Measurements from ENCODE around the gene TMEM178B. TPM values are rescaled to one million over a fixed set of nuclear protein-coding genes. Genes with fewer than 3 reads are reported as not detected.

The TMEM178B gene
- total RNA-seq, 1 experiment from 2014 or later = 0.39 TPM

DNA sequence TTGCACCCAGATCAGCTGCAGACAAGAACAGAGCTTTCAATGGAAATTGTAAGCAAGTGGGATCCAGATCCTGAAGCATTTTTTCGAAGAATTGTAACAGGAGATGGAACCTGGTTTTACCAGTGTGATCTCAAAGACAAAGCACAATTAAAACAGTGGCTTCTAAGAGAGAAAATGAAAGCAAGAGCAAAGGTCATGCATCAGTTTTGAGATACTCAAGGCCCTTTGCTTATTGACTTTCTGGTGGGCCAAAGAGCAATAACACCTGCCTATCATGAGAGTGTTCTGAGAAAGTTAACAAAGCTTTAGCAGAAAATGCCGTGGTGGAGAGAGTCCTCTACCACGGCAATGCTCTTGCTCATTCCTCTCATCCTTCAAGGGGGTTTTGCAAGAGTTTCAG, 194.8 kb downstream of the TMEM178B start:
- intact Hi-C loops (cut with micrococcal nuclease; ENCODE audit: unreplicated experiment) = no loop called here
- TF ChIP-seq POLR2AphosphoS5 (IDR thresholded peaks at IDR 0.05; ENCODE audit: low read depth, low read length) (no peak), TCF7L2 (IDR thresholded peaks at IDR 0.05; ENCODE audit: low read depth, low read length) (no peak), SIN3A (IDR thresholded peaks at IDR 0.05; ENCODE audit: borderline replicate concordance, insufficient read depth, low read depth, low read length) (no peak)
- TF ChIP-seq, protein P1, sequence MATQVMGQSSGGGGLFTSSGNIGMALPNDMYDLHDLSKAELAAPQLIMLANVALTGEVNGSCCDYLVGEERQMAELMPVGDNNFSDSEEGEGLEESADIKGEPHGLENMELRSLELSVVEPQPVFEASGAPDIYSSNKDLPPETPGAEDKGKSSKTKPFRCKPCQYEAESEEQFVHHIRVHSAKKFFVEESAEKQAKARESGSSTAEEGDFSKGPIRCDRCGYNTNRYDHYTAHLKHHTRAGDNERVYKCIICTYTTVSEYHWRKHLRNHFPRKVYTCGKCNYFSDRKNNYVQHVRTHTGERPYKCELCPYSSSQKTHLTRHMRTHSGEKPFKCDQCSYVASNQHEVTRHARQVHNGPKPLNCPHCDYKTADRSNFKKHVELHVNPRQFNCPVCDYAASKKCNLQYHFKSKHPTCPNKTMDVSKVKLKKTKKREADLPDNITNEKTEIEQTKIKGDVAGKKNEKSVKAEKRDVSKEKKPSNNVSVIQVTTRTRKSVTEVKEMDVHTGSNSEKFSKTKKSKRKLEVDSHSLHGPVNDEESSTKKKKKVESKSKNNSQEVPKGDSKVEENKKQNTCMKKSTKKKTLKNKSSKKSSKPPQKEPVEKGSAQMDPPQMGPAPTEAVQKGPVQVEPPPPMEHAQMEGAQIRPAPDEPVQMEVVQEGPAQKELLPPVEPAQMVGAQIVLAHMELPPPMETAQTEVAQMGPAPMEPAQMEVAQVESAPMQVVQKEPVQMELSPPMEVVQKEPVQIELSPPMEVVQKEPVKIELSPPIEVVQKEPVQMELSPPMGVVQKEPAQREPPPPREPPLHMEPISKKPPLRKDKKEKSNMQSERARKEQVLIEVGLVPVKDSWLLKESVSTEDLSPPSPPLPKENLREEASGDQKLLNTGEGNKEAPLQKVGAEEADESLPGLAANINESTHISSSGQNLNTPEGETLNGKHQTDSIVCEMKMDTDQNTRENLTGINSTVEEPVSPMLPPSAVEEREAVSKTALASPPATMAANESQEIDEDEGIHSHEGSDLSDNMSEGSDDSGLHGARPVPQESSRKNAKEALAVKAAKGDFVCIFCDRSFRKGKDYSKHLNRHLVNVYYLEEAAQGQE (IDR thresholded peaks at IDR 0.05; ENCODE audit: insufficient read depth in 1 of 2, low read depth in 2 of 2, low read length in 1 of 2) = no peak
- TF ChIP-seq, protein P2, sequence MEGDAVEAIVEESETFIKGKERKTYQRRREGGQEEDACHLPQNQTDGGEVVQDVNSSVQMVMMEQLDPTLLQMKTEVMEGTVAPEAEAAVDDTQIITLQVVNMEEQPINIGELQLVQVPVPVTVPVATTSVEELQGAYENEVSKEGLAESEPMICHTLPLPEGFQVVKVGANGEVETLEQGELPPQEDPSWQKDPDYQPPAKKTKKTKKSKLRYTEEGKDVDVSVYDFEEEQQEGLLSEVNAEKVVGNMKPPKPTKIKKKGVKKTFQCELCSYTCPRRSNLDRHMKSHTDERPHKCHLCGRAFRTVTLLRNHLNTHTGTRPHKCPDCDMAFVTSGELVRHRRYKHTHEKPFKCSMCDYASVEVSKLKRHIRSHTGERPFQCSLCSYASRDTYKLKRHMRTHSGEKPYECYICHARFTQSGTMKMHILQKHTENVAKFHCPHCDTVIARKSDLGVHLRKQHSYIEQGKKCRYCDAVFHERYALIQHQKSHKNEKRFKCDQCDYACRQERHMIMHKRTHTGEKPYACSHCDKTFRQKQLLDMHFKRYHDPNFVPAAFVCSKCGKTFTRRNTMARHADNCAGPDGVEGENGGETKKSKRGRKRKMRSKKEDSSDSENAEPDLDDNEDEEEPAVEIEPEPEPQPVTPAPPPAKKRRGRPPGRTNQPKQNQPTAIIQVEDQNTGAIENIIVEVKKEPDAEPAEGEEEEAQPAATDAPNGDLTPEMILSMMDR (IDR thresholded peaks at IDR 0.05) = no peak
- POLR2A ChIA-PET = interaction anchor here (0.6 kb wide), 2 partner anchors 253 to 440 kb away, joined by 3 read pairs; partner anchors contain the start of gene WEE2

DNA sequence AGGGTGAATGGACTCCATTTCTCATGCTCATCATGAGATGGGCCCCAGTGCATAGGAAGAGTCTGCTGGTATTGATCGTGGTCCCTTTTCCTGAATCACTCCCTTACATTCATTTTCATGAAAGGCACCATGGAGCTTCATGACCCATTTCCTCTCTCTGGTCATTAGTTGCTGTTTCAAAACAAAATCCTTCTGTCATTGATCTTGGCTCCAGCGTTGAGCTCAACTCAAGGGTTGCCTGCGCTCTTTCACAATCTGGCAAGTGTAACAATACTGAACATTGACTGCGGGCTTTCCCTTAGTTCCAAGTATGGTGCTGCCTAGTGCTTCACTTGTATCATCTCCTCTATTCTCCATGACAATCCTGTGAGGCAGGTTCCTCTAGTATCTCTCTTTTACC, 197.6 kb downstream of the TMEM178B start:
- no peak for ATAC-seq
- ChIA-PET POLR2A (no interaction called here), CTCF (no interaction called here)
- intact Hi-C loops (cut with micrococcal nuclease; ENCODE audit: unreplicated experiment) = no loop called here
- H3K4me1 ChIP-seq (ENCODE audit: control insufficient read depth, insufficient read depth, low read length) = no peaks in the 10 kb centered on the region
- BruUV-seq (replicated peaks) = no TSS peak
- H3K36me3 ChIP-seq (ENCODE audit: control insufficient read depth, insufficient read depth, low read length) = no peaks in the 10 kb centered on the region
- H3K27ac ChIP-seq (ENCODE audit: low read length) = no peak overlapping the region
- H3K4me3 ChIP-seq (ENCODE audit: low read depth in 2 of 2, low read length in 2 of 2) = no peak overlapping the region
- H3K27me3 ChIP-seq (ENCODE audit: control insufficient read depth, insufficient read depth, low read length) = no peaks in the 10 kb centered on the region; the same call in 1 of the 2 replicates
- H3K9me3 ChIP-seq (ENCODE audit: control insufficient read depth, insufficient read depth, low read depth, low read length) = no peaks in the 10 kb centered on the region
- in situ Hi-C loops (cut with HindIII; ENCODE audit: low pct_unique_long_range_greater_than_20kb, low sequenced_read_pairs) = no loop called here
- TF ChIP-seq, protein P1 (IDR thresholded peaks at IDR 0.05; ENCODE audit: insufficient read depth in 1 of 2, low read depth in 2 of 2, low read length in 1 of 2) = no peak
- TF ChIP-seq, protein P2 (IDR thresholded peaks at IDR 0.05) = no peak
- no peak for TF ChIP-seq SIN3A (IDR thresholded peaks at IDR 0.05; ENCODE audit: borderline replicate concordance, insufficient read depth, low read depth, low read length)
- no peak for TF ChIP-seq TCF7L2 (IDR thresholded peaks at IDR 0.05; ENCODE audit: low read depth, low read length)
- no peak for TF ChIP-seq POLR2AphosphoS5 (IDR thresholded peaks at IDR 0.05; ENCODE audit: low read depth, low read length)
- DNase-seq (ENCODE audit: low read depth, low spot score) = no peak

More for the DNA sequence above, 194.8 kb downstream of the TMEM178B start:
- Histone ChIP-seq H3K36me3 (ENCODE audit: control insufficient read depth, insufficient read depth, low read length) (no peaks in the 10 kb centered on the region), H3K27ac (ENCODE audit: low read length) (no peak overlapping the region), H3K27me3 (ENCODE audit: control insufficient read depth, insufficient read depth, low read length) (no peaks in the 10 kb centered on the region; the same call in none of the 2 replicates), H3K4me3 (ENCODE audit: low read depth in 2 of 2, low read length in 2 of 2) (no peak overlapping the region), H3K9me3 (ENCODE audit: control insufficient read depth, insufficient read depth, low read depth, low read length) (no peaks in the 10 kb centered on the region), H3K4me1 (ENCODE audit: control insufficient read depth, insufficient read depth, low read length) (no peaks in the 10 kb centered on the region)
- CTCF ChIA-PET = no interaction called here
- ATAC-seq (no peak), DNase-seq (ENCODE audit: low read depth, low spot score) (no peak)
- in situ Hi-C loops (cut with HindIII; ENCODE audit: low pct_unique_long_range_greater_than_20kb, low sequenced_read_pairs) = no loop called here
- BruUV-seq (replicated peaks) = no TSS peak

All from Panc1 (cell line).